AG09319 (cell line): ENCODE results near the gene ADAM22.

ENCODE experiments used
- DNase-seq: peaks from one replicate; pipeline ENCODE4 v3.0.0-alpha.2; 2010; ENCODE audit warnings: low read depth; ENCODE audit errors: extremely low read depth
- TF ChIP-seq, protein P1 (sequence below): IDR thresholded peaks from 2 replicates; pipeline ENCODE4 v1.5.1; 2011; ENCODE audit warnings: low read depth, mild to moderate bottlenecking, inconsistent platforms, low read length, moderate library complexity

ADAM22 gene

DNA sequence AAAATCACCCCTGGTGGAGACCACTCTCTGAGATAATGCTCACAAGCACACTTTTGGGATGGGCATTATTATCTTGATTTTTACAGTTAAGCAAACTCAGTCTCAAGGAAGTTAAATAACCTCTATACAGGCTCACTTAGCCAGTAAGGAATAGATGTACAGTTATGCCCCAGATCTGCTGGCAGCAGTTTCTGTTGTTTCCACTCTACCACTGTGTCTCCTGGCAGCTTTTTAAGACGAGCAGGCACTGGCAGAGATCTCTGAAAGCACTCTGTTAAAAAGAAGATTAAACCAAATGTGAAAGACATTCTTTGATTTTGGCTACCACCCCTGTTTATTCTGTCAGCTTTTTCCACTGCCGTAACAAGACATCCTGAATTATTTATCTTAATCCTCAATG, 212.6 kb downstream of the ADAM22 start:
- TF ChIP-seq, protein P1, sequence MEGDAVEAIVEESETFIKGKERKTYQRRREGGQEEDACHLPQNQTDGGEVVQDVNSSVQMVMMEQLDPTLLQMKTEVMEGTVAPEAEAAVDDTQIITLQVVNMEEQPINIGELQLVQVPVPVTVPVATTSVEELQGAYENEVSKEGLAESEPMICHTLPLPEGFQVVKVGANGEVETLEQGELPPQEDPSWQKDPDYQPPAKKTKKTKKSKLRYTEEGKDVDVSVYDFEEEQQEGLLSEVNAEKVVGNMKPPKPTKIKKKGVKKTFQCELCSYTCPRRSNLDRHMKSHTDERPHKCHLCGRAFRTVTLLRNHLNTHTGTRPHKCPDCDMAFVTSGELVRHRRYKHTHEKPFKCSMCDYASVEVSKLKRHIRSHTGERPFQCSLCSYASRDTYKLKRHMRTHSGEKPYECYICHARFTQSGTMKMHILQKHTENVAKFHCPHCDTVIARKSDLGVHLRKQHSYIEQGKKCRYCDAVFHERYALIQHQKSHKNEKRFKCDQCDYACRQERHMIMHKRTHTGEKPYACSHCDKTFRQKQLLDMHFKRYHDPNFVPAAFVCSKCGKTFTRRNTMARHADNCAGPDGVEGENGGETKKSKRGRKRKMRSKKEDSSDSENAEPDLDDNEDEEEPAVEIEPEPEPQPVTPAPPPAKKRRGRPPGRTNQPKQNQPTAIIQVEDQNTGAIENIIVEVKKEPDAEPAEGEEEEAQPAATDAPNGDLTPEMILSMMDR = no peak
- no peak for DNase-seq

DNA sequence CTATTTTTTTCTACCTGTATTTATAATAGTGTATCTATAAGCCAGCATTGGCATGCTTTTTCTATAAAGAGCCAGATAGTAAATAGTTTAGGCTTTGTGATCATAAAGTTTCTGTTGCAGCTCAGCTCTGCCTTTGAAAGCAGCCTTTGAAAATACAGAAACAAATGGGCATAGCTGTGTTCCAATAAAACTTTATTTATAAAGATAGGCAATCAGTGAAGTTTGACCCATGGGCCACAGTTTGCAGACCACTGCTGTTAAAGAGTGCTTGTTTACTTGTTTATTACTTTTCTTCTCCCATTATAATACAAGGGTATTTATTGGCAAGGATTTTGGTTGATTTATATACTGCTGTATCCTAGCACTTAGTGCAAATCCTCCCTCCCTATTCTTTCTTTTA, 213.3 kb downstream of the ADAM22 start:
- DNase-seq = no peak
- TF ChIP-seq, protein P1 = no peak

DNA sequence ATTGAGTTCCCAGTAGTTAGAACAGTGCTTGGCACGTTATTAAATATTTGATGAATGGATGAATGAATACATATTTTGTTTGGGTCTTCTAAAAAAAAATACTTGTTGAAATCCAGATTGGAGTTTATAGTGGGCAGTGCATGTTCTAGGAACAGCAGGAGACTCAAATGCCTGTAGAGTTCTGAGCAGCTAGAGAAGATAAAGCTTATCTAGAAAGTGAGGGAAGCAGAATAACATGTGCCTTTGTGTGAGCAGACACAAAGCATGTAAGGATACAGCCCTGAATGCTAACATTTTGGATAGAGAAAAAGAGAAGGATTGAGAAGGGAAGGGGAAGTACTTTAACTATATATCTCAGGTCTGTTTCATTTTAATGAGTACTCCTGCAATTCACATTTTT, 213.9 kb downstream of the ADAM22 start:
- TF ChIP-seq, protein P1 = no peak
- no peak for DNase-seq

- DNase-seq = no peak
Observed at GRCh38 chr7:88150033-88150432, 216.0 kb downstream of the ADAM22 start.

GRCh38 chr7:88151119-88151790, 217.2 kb downstream of the ADAM22 start:
- TF ChIP-seq, protein P1 = no peak
- no peak for DNase-seq

More at GRCh38 chr7:88150033-88150432, 216.0 kb downstream of the ADAM22 start:
- TF ChIP-seq, protein P1 = no peak

DNA sequence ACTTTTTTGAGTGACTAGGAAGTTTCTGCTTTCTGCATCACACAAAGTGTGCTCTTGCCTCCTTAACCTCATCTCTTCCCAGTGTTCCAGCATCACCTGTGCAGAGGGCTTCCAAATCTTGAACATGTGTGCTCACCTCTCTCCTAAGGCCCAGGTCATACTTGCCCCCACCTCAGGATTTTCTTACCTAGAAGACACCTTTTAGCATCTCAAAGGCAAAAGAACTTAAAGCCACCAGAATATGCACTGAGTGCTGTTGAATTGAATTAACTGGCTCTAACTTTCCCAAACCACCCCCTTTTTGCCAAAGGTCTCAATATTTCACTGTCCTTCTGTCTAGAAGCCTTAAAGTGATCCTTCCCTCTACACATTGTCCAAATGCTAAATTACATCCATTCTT, 219.3 kb downstream of the ADAM22 start:
- TF ChIP-seq, protein P1 = no peak
- DNase-seq = no peak

DNA sequence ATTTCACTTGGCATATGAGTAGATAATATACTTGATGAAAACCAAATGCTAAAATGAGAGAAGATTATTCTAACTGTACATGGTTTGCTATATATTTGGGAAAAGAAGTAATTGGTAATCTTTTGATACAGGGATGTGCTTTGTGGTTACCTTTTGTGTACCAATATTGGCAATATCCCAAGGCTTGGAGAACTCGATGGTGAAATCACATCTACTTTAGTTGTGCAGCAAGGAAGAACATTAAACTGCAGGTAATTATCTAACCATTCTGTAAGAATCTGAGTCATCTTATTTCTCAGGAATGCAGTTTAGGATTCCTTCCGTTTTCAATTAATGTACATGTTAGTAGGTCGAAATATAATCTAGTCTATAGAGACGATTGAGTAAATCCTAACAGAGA, 221.7 kb downstream of the ADAM22 start:
- TF ChIP-seq, protein P1 = no peak
- no peak for DNase-seq
